CD4-positive, alpha-beta T cell (primary cell): ENCODE data around the gene KRTAP5-1. TPM values are rescaled to one million over a fixed set of nuclear protein-coding genes. Genes with fewer than 3 reads are reported as not detected.
A peak's percentile ranks its signal among the peaks of the same experiment; 100 is the strongest.
"Not testable (repeated sequence)": the region's sequence is repeated elsewhere in the genome, so short reads cannot be mapped to it uniquely, and the experiment has no call there.

Source experiments
- ATAC-seq: fragments of 200-7000 bp; cut with Tn5 transposase; one replicate; pipeline ENCODE4 v1.10.0; 2022; ENCODE audit warnings: mild to moderate bottlenecking; ENCODE audit not compliant: poor library complexity
- CTCF ChIA-PET: fragments of 350-600 bp; sonication (Branson Sonifier 250); formaldehyde crosslinking; loops from one replicate; lab custom pipeline; 2021; ENCODE audit warnings: antibody characterized with exemption, inconsistent platforms; lab: Charles Lee
- POLR2A ChIA-PET: fragments of 350-600 bp; sonication (Branson Sonifier 250); formaldehyde crosslinking; loops from one replicate; lab custom pipeline; 2021; ENCODE audit warnings: antibody characterized with exemption, inconsistent platforms; lab: Charles Lee
- DNase-seq, 14 experiments: peaks; one replicate each; pipeline ENCODE4 v3.0.0-alpha.2; 2013 to 2020; ENCODE audit warnings: mixed read lengths in 2 of 14
- H3K27ac ChIP-seq, 2 donors: one replicate each; pipeline versions ENCODE4 v1.5.1 to v1.7.0; 2013; ENCODE audit warnings: low read length in 2 of 2, low read depth in 1 of 2, mild to moderate bottlenecking in 1 of 2
- H3K27me3 ChIP-seq, 2 experiments: 1 replicate in 1 of 2; 2 replicates in 1 of 2; pipeline versions ENCODE4 v1.6.1 to v1.7.0; 2013; ENCODE audit warnings: low read length in 2 of 2, control low read depth in 1 of 2, mild to moderate bottlenecking in 1 of 2, moderate library complexity in 1 of 2; ENCODE audit not compliant: insufficient read depth in 2 of 2, control insufficient read depth in 1 of 2
- H3K36me3 ChIP-seq: one replicate; pipeline ENCODE4 v1.6.1; 2013; ENCODE audit warnings: low read length, control low read depth; ENCODE audit not compliant: insufficient read depth
- H3K4me1 ChIP-seq: one replicate; pipeline ENCODE4 v1.6.1; 2013; ENCODE audit warnings: low read length, control low read depth; ENCODE audit not compliant: insufficient read depth
- H3K4me3 ChIP-seq: one replicate; pipeline ENCODE4 v1.5.1; 2013; ENCODE audit warnings: mild to moderate bottlenecking, low read length, moderate library complexity
- H3K9me3 ChIP-seq, 2 experiments: 1 replicate in 1 of 2; 2 replicates in 1 of 2; pipeline versions ENCODE4 v1.6.1 to v1.7.0; 2013; ENCODE audit warnings: low read length in 2 of 2, mild to moderate bottlenecking in 2 of 2, control low read depth in 1 of 2, moderate library complexity in 1 of 2; ENCODE audit not compliant: control insufficient read depth in 1 of 2, insufficient read depth in 1 of 2
- H3K27ac Mint-ChIP-seq: one replicate; pipeline ENCODE4 v1.8.0; 2020; ENCODE audit warnings: mixed read lengths
- H3K27me3 Mint-ChIP-seq: one replicate; pipeline ENCODE4 v1.8.0; 2021; ENCODE audit warnings: mixed read lengths
- H3K36me3 Mint-ChIP-seq: one replicate; pipeline ENCODE4 v1.8.0; 2021; ENCODE audit warnings: low read depth, mixed read lengths
- H3K4me1 Mint-ChIP-seq: one replicate; pipeline ENCODE4 v1.8.0; 2021; ENCODE audit warnings: low read depth, mixed read lengths
- H3K4me3 Mint-ChIP-seq: one replicate; pipeline ENCODE4 v1.8.0; 2020; ENCODE audit warnings: mild to moderate bottlenecking, mixed read lengths
- H3K9me3 Mint-ChIP-seq: one replicate; pipeline ENCODE4 v1.8.0; 2020; ENCODE audit warnings: mixed read lengths
- CTCF ChIP-seq: fragments of 200-600 bp; IDR thresholded peaks from one replicate; pipeline ENCODE4 v1.8.0; 2022; ENCODE audit warnings: antibody characterized with exemption, mild to moderate bottlenecking
- intact Hi-C, 2 experiments: fragments of 100-400 bp; cut with DNase I in 1 of 2; cut with micrococcal nuclease in 1 of 2; formaldehyde crosslinking; loops; one replicate each; pipeline versions ENCODE4 v1.15.1 to v1.9.0; 2023 to 2025; cut with DNase I, micrococcal nuclease
- total RNA-seq, 174 experiments: library from RNA in 2 of 174; stranded (reverse) in 2 of 174; gene quantifications; one replicate each; pipeline ENCODE4 v1.2.3 and lab custom pipeline; 2021 to 2026

The KRTAP5-1 gene
- total RNA-seq, 2 experiments from 2014 or later, result not detected

DNA sequence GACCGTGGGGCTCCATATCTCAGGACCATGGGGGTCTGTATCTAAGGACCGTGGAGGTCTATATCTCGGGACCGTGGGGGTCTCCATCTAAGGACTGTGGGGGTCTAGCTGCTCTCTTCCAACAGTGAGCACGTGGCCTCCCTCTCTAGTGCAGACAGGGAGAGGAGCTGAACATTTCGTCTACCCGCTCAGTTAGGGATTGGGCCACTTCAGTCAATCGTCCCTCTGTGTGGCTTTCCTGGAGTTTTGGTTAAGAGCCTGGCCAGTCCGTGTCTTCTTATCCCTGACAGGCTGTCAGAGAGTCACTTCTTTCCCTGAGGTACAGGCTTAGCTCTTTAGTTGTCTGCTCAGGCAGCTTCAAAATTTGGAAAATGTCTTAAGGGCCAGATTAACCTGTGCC is 3.1 kb downstream of the KRTAP5-1 start:
- POLR2A ChIA-PET, result no interaction called here
- ATAC-seq, result no peak
- intact Hi-C loops, result no loop called here

GRCh38 chr11:1576825-1577224 is 8.3 kb downstream of the KRTAP5-1 start:
- Mint-ChIP-seq H3K4me3 (peak overlapping the region; percentile 65), H3K4me1 (peaks cover 9% of the 10 kb centered on the region)

More for the DNA sequence above, 3.1 kb downstream of the KRTAP5-1 start:
- H3K27me3 ChIP-seq, result no peaks in the 10 kb centered on the region
- H3K4me1 ChIP-seq, result peaks cover 25% of the 10 kb centered on the region
- no peaks in the 10 kb centered on the region for H3K36me3 ChIP-seq
- no peak overlapping the region for H3K4me3 Mint-ChIP-seq
- no peaks in the 10 kb centered on the region for H3K36me3 Mint-ChIP-seq
- CTCF ChIA-PET, result interaction anchor here (0.6 kb wide), 1 partner anchor 36 kb away, joined by 4 read pairs; no protein-coding TSS in a partner anchor
- H3K27ac Mint-ChIP-seq, result no peak overlapping the region
- H3K9me3 ChIP-seq, result peaks cover 7 to 8% of the 10 kb centered on the region in 2 experiments
- H3K27me3 Mint-ChIP-seq, result peaks cover 7% of the 10 kb centered on the region
- H3K9me3 Mint-ChIP-seq, result no peaks in the 10 kb centered on the region
- H3K4me1 Mint-ChIP-seq, result no peaks in the 10 kb centered on the region
- no peak overlapping the region for H3K27ac ChIP-seq
- TF ChIP-seq CTCF, result no peak
- no peak overlapping the region for H3K4me3 ChIP-seq
- no peak for DNase-seq

DNA sequence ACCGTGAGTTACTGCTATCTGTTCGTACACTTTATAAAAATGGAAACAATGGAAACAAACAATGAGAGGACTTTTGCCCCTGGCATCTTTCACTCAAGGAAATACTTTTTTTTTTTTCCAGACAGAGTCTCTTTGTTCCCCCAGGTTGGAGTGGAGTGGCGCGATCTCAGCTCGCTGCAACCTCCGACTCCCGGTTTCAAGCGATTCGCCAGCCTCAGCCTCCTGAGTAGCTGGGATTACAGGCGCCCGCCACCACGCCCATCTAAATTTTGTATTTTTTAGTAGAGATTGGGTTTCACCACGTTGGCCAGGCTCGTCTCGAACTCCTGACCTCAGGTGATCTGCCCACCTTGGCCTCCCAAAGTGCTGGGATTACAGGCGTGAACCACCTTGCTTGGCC is 9.3 kb downstream of the KRTAP5-1 start:
- not testable (repeated sequence) for H3K36me3 Mint-ChIP-seq, DNase-seq, H3K9me3 ChIP-seq, H3K27ac Mint-ChIP-seq, H3K9me3 Mint-ChIP-seq, H3K27ac ChIP-seq, H3K27me3 Mint-ChIP-seq, H3K36me3 ChIP-seq, H3K4me3 ChIP-seq, H3K27me3 ChIP-seq, ATAC-seq
- intact Hi-C loops, result loop anchor here in 1 of 2 experiments (1.0 to 10.0 kb wide), 4 partner anchors 53 to 731 kb away; partner anchors contain the start of genes CTSD, POLR2L and TSPAN4
- POLR2A ChIA-PET, result interaction anchor here (3.1 kb wide), 1 partner anchor 13 kb away, joined by 34 read pairs; no protein-coding TSS in a partner anchor
- Mint-ChIP-seq H3K4me3 (peak overlapping the region; percentile 70), H3K4me1 (peaks cover 11% of the 10 kb centered on the region)
- CTCF ChIA-PET, result interaction anchor here (0.7 to 3.0 kb wide), 6 partner anchors 11 to 38 kb away, joined by 3 to 22 read pairs (median 8); no protein-coding TSS in a partner anchor
- peaks cover 25% of the 10 kb centered on the region for H3K4me1 ChIP-seq

More at GRCh38 chr11:1576825-1577224, 8.3 kb downstream of the KRTAP5-1 start:
- Mint-ChIP-seq H3K9me3 (no peaks in the 10 kb centered on the region), H3K36me3 (no peaks in the 10 kb centered on the region), H3K27me3 (no peaks in the 10 kb centered on the region), H3K27ac (no peak overlapping the region)
- intact Hi-C loops, result loop anchor here in 1 of 2 experiments (10.0 kb wide), 2 partner anchors 188 to 732 kb away; partner anchors contain the start of genes CTSD, POLR2L and TSPAN4
- Histone ChIP-seq H3K4me3 (no peak overlapping the region), H3K36me3 (no peaks in the 10 kb centered on the region), H3K27me3 (no peaks in the 10 kb centered on the region), H3K9me3 (peaks cover 7 to 8% of the 10 kb centered on the region in 2 experiments), H3K4me1 (peaks cover 17% of the 10 kb centered on the region), H3K27ac (no peak overlapping the region)
- ChIA-PET CTCF (interaction anchor here (1.3 kb wide), 1 partner anchor 30 kb away, joined by 6 read pairs; no protein-coding TSS in a partner anchor), POLR2A (no interaction called here)
- ATAC-seq (no peak), DNase-seq (no peak)
- no peak for TF ChIP-seq CTCF
